HG02840 (cell line): Measurements from ENCODE around the gene UCP3.
"Not testable (repeated sequence)": the region's sequence is repeated elsewhere in the genome, so short reads cannot be mapped to it uniquely, and the experiment has no call there.

Experiments used
- ATAC-seq: cut with Tn5 transposase; IDR thresholded peaks from one replicate; pipeline ENCODE4 v1.9.1; 2021; ENCODE audit warnings: mild to moderate bottlenecking, moderate library complexity, moderate number of reproducible peaks; ENCODE audit not compliant: unreplicated experiment, low FRiP score

Gene UCP3

DNA sequence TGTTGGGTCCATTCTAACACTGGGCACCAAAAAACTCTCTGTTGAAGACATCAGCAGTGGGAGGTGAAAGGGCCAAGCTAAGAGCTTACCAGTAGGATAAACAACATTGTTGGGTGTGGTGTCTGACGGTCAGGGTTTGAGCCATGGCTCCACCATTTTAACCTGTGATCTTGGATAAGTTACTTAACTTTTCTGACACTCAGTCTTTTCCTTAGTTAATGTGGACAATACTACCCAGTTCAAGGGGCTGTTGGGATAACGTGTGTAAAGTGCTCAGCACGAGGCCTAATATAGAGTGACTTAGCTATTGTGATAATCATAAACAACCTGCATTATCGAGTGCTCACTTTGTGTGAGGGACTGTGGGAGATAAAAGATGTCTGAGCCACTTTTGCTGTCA is 6.1 kb downstream of the UCP3 start:
- no peak for ATAC-seq

DNA sequence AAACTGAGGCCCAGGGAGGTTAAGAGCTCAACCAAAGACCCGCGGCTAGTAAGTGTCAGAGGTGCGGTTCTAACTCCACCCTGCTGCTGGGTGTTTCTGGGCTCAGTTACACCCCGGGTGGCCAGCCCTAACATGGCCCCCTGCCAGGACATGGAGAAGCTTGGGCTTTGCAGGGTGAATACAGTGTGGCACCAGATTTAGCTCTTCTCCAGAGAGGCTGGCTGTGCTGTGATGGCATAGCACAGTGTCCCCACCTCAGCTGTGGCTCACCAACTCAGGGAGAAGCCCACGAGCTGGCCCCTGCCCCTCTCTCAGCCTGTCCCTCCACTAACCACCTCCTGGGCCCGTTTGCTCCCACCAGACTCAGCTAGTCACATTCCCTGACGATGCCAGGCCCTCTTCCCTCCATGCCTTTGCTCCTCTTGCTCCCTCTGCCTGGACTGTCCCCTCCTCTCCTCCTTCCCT is 7.0 kb downstream of the UCP3 start:
- ATAC-seq: no peak

- no peak for ATAC-seq
Measured at GRCh38 chr11:74000307-74001133, 8.4 kb downstream of the UCP3 start.

GRCh38 chr11:73999581-74000306 is 9.1 kb downstream of the UCP3 start:
- no peak for ATAC-seq

- no peak for ATAC-seq
Measured at GRCh38 chr11:73998846-73999575, 9.9 kb downstream of the UCP3 start.

- no peak for ATAC-seq
Measured at GRCh38 chr11:73997120-73997770, 11.6 kb downstream of the UCP3 start.

DNA sequence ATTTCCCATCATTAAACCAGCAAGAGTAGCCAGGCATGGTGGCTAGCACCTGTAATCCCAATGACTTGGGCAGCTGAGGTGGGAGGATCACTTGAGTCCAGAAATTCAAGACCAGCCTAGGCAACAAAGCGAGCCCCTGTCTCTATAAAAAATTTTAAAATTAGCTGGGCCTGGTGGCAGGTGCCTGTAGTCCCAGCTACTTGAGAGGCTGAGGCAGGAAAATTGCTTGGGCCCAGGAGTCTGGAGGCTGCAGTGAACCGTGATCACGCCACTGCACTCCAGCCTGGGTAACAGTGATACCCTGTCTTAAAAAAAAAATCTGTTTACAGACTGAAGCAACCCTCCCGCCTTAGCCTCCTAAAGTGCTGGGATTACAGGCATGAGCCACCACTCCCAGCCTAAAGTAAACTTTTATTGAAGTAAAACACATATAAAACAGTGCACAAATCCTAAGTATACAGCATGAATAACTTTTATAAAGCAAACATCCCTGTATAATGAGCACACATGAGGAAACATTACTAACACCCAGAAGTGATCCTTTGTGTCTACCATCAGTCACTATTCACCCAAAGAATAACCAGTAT is 12.6 kb downstream of the UCP3 start:
- ATAC-seq: no peak

DNA sequence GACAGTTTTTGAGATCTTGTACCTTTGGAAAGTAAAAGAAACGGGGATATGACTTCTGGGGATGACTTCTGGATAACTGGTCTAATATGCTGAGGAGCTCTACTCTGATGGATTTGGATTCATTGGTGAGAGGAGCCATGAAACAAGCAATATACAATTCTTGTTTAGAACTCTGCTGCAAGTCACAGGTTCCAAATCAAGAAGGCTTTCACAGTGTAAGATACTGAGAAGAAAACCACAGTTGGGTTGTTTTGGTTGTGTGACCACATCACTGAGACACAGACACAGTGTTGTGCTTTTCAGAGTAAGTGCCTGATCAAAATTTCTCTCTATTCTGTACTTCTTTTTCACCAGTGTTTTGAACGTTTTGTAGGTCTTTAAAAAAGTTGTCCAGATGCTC is 13.2 kb downstream of the UCP3 start:
- no peak for ATAC-seq

DNA sequence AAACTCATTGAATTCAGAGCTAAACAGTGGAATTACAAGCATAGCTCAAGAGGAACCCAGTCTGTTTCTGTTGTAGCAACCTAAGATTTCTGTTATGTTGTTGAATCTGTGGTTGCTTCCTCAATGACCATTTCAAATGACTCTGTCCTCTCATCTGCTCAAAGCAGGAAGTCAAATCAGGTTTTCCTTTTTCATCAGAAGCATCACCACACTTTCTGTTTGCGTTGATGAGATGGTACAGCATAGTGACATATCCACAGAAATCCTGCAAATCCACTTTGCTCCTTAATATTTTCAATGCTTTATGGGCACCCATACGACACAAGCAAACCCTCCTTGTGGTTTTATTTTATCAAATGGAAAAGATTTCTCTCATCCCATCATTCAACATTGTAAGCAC is 13.6 kb downstream of the UCP3 start:
- ATAC-seq: no peak

- peak; percentile 54 for ATAC-seq
Measured at GRCh38 chr11:73991471-73992006, 17.3 kb downstream of the UCP3 start.

DNA sequence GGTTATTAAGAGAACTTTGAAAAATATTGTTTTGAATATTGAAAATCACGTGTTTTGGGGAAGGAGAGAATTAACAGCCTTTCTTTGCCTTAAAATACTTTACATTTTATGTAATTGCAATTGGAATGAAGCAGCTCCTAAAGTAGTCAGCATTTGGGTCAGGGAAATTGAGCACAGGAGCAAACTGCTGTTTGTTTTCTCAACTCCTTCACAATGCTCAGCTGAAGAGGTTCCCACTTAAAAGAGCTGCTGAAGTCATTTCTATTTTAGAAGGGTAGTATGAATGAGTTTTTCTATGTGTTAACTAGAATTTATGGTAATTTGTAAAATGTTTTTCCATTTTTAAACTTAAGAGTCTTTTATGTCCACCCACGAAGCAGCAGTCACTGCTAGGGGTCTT is 18.2 kb downstream of the UCP3 start:
- ATAC-seq: no peak

DNA sequence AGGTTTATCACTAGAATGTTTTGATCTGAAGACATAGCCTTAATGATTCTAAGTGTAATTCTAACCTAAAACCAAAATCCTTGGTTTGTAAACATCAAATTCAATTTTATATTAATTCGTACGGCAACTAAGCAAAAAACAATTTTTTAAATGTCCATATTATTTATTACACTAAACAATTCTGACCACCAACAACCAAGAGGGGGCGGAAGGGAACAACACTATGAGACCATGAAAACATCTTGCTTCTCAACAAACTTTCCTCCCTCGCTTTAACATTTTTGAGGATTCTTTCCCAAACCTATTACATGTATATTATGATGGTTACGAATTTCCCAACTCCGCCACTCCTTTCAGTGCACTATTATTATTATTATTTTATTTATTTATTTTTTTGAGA is 19.7 kb downstream of the UCP3 start:
- ATAC-seq: no peak

DNA sequence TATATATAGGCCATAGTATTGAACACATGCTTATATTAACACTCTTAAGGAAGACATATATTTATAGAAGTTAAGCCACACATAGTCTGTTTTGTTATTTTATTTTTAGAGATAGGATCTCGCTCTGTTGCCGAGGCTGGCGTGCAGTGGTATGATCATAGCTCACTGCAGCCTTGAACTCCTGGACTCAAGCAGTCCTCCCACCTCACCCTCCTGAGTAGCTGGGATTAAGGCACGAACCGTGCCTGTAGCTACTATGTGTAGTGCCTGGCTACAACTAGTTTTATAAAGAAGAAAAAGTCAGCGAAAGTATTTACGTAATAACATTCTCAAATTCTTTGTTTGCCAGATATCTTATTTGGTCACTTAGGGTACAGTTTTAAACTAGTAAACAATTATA is 20.7 kb downstream of the UCP3 start:
- ATAC-seq: no peak

DNA sequence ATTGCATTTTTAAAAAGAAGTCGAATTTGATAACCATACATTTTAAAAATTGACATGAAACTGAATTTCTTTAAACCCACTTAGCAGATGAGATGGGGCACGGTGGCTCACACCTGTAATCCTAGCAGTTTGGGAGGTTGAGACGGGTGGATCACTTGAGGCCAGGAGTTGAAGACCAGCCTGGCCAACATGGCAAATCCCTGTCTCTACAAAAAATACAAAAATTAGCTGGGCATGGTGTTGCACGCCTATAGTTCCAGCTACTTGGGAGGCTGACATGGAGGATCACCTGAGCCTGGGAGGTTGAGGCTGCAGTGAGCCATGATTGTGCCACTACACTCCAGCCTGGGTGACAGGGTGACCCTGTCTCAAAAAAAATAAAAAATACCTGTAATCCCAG is 23.2 kb downstream of the UCP3 start:
- ATAC-seq: not testable (repeated sequence)

- no peak for ATAC-seq
Measured at GRCh38 chr11:73983741-73984538, 24.9 kb downstream of the UCP3 start.

- ATAC-seq: peak; percentile 72
Measured at GRCh38 chr11:73982990-73983740, 25.7 kb downstream of the UCP3 start.

DNA sequence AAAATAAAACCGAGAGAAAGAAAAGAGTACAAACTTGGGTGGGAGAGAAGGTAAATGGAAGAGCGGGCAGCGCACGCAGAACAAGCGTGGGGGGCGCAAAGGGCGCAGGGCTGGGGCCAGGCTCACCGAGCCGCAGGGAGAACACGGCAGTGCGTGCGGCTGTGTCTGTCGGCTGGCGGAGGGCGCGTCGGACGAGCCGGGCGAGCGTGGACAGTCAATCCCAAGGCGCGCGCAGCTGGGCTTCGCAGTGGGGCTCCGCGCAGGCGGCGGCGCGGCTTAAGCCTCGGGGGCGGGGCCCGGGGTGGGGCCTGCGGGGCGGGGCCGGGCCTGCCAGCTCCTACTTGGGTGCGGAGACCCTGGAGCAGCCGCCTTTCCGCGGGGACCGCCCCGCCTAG is 26.3 kb downstream of the UCP3 start, which contains the start of gene UCP2:
Gene UCP2 (minus strand): TSS at position 249 of the 395 bp plus-strand sequence. CDS start 4,465 bp downstream, outside the sequence.
- ATAC-seq: peak; percentile 46

DNA sequence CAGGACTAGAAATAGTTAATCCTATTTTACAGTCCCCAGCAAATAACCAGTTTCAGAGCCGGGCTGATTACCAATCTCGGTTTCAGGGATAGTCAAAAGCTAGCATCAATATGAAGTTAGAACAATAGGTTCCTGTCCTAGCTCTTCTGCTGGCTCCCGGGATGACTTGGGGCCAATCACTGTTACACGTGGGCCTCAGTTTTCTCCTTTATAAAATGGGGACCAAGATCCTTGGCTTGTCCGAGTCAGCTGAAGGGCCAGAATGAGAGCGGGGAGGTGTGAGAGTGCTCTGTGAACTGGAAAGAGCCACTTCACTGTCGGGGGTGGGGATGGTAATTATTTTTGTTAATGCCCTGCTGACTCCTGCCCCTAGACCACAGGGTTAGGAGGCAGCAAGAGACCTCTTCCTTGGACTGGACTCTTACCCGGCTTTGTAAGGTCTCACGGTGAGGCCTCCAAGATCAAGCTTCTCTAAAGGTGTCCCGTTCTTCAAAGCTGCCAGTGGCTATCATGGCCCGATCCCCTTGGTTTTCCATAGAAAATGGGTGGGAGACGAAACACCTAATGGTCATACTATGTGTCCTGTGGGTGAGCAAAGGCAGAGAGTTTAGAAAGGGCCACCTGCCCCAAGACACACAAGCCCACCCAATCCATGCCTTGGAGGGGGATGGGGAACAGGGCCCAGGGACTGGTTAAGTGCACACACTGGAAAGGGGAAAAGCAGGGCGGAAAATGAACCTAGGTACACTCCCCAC is 27.7 kb downstream of the UCP3 start:
- no peak for ATAC-seq
